ENCODE measurements around the gene METTL6.
"Not testable (repeated sequence)": the region's sequence is repeated elsewhere in the genome, so short reads cannot be mapped to it uniquely, and the experiment has no call there.

METTL6 gene

GRCh38 chr3:15450438-15451215 is 23.3 kb upstream of the METTL6 start:
- DNase-seq = no peak

DNA sequence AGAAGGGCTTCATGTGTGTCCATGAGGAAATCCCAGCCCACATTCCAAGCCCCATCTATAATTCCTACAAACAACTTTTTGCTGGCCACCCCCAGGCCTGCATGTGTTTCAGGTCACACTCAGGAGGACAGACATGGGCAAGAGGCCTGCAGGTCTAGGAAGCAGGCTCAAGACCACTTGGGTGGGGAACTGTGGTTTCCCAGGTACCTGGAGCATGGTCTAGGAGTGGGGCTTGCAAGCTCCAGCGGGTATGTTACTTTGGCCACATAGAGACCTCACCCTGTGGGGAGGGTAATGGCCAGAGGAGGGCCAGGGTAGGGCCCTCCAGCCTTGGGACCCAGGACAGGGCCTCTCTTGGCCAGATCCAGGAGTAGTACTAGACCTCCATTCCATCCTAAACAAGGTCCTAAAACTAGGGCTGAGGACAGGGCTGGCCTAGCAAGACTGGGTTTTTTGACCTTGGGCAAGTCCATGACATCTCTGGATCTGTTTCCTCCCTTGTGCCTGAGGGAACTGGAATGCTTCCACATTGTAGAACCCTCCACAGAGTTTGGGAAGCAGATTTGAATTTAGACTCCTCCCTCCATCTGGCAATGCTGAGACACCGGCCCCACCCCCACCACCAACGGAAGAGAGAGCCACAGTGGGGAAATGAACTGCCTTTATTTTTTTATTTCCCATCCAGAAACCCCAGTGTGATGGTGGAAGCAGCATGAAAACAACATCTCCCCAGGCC is 22.3 kb upstream of the METTL6 start:
- DNase-seq = no peak

- no peak for DNase-seq
Observed at GRCh38 chr3:15443826-15444524, 16.6 kb upstream of the METTL6 start.

DNA sequence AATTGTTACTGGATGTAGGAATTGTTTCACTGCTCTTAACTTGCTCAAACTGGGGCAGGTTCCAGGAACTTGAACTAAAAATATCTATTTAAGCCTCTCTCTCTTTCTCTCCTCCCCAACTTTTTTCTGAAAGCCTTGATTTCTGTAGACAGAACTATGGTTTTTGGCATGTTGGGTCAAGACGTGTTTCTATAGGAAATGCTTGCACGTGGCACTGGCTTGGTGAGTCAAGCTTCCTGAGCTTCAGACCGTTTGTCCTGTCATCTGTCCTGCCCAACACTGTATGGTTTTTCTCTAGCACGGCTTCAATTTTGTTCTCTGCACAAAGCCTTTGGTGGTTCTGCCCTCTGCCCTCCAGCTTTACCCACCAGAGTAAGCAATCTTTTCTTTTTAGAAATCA is 13.5 kb upstream of the METTL6 start:
- no peak for DNase-seq

DNA sequence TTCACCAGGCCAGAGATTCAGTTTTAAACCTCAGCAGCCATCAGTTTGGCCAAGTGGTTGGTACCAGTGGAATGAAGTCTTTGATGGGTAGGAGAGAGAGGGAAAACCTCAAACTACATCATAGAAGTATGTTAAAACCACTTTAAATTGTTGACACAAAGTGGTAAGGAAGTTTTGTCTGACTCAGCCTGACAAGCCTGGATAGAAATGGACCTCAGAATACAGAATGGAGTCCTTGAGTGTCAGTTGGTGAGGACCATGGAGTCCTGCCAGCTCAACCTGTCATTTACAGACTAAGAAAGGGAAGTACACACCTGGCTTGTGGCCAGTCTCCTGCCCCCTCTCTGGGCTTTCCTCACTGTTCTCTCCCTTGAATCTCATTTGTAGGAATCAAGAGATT is 12.1 kb upstream of the METTL6 start:
- DNase-seq = peak; percentile 36

- DNase-seq = peak; percentile 40
Observed at GRCh38 chr3:15438983-15439382, 11.6 kb upstream of the METTL6 start.

GRCh38 chr3:15436246-15436645 is 8.9 kb upstream of the METTL6 start:
- DNase-seq = no peak

DNA sequence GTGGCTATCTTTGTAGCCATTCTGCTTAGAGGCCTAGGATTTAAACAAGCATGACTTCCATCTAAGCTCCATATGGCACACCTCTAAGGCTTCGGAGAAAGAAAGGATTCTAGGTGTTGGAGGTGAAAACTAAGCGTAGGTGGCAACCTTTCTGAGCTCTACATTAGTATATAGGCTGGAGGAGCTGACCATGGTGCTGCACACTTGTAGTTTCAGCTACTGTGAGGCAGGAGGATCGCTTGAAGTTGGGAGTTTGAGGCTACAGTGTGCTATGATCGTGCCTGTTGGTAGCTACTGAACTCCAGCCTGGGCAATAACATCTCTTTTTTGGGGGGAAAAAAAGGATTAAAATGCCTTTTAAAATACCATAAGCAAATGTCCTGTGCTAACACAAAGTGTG is 7.4 kb upstream of the METTL6 start:
- DNase-seq = no peak

- no peak for DNase-seq
Observed at GRCh38 chr3:15433531-15433930, 6.2 kb upstream of the METTL6 start.

GRCh38 chr3:15431256-15431837 is 4.0 kb upstream of the METTL6 start:
- DNase-seq = no peak

DNA sequence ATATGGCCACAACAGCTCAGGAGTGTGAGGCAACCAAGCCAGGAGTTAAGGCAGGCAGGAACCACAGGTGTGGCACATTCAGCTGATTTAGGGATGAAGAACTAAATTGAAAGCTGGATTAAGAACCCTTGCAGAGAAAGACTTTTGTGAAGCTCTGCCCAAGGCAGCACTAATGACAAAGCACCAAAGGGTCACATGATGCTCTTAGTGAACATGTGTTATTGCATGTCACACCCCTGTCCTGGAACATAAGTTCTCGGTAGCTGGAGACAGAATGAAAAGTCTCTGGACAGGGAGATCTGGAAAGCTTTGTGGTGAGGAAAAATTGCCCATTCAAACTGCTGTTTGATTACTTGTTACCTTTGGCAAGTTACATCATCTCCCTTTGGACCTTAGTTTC is 3.3 kb upstream of the METTL6 start:
- no peak for DNase-seq

- no peak for DNase-seq
Observed at GRCh38 chr3:15429080-15429479, 1.7 kb upstream of the METTL6 start.

DNA sequence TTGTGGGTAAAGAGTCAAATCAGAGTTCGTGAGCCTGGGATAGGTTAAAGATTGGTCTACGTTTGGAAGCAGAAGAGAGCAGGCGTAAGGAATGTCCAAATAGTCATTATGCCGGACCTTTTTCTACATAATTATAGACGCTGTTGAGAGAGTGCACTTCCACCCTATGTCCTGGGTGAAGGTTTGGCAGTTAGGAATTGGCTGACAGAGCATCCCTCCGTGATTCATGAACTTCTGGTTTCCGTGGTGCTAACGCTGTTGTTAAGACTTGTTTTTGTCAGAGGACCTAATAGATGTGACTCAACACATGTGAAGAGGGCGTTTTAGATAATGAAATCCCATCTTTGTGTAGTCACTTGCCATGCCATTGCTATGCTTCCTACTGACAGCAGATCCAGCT is 1.2 kb upstream of the METTL6 start:
- DNase-seq = peak; percentile 62

DNA sequence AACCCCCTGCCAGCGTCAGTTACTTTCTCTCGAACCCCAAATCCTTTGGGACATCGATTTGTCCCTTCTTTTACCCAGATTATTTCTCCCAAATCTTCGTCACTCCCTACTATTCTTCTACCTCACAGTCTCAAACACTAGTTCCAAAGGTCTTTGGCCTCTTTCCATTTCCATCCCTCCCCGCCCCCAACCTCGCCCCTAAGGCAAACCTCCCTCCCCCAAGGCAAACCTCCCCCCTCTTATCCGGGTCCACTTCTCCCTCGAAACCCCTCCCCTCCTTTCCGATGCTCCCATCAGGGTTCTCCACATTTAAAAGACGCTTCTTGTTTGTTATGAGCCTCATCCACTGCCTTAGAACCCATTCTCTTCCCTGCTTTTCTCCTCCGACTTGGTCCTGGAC is 637 bp upstream of the METTL6 start:
- no peak for DNase-seq

DNA sequence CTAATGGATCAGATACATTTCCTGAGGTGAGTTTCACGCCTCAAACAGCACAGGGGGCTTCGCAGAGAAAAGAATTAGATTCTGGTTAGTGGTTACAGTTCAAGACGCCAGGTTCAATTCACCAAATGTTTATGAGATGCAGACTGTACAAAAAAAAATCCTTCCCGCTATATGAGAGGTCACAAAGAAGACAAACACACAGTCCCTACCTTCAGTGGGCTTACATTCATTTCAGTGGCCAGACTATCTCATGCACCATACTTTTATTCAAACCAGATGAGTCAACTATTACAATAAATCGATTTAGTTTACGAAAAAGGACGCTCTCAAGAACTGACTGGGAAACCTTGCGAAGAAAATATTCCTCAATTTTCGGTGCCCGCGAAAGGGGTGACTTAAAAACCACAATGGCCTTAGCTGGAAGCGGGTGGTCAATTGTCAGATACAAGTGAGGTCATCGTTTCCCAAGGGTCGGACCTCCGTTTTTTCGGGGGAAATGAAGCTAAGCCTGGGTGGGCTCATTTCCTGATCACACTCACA is 695 bp downstream of the METTL6 start:
- no peak for DNase-seq

- no peak for DNase-seq
Observed at GRCh38 chr3:15420871-15421270, 6.5 kb downstream of the METTL6 start.

DNA sequence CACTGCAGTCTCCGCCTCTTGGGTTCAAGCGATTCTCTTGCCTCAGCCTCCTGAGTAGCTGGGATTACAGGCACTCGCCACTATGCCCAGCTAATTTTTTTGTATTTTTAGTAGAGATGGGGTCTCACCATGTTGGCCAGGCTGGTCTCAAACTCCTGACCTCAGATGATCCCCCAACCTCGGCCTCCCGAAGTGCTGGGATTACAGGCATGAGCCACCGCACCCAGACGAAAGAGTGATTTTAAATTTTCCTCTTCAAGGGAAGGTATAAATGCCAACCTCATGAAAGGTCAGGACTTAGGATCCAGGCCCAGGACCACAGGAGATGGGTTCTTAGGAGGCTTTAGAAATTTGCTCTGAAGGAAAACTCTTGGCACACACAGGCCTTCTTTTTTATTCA is 16.4 kb downstream of the METTL6 start:
- DNase-seq = not testable (repeated sequence)

- DNase-seq = no peak
Observed at GRCh38 chr3:15409774-15410173, 17.6 kb downstream of the METTL6 start.

DNA sequence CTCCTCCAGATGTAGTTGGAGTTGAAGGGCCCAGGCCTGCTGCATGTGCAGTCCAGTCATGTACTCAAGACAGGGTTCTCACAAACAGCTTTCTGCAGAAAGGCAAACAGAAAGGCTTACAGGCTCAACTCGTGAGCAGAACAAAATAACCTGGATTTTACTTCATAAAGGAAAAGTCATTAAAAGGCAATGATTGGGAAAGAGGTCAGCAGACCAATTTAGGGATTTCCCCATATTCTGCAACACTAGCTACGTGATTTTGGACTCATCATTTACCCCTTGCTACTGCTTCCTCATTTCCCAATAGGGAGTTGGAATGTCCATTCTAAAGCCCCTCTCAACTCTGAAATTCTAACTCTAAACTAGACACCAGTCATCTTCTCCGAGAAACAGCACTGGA is 18.1 kb downstream of the METTL6 start:
- no peak for DNase-seq

- peak; percentile 61 for DNase-seq
Observed at GRCh38 chr3:15405448-15406050, 21.8 kb downstream of the METTL6 start.

DNA sequence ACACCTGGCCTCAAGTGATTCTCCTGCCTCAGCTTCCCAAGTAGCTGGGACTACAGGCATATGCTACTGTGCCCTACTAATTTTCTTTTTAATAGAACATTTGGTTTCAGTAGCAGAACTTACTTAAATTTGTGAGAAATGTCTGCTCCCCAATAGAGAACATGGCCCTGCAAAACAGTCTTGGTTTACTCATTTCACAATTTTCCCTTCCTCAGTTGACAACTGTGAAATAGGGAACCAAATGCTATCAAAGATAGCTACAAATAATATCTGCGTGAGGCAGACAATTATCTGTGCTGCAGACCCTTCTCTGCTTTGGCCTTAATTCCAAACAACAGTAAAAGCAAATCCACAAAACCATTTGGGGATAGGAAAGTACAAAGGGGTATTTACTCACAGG is 22.6 kb downstream of the METTL6 start:
- DNase-seq = no peak

- DNase-seq = no peak
Observed at GRCh38 chr3:15403965-15404364, 23.4 kb downstream of the METTL6 start.

DNA sequence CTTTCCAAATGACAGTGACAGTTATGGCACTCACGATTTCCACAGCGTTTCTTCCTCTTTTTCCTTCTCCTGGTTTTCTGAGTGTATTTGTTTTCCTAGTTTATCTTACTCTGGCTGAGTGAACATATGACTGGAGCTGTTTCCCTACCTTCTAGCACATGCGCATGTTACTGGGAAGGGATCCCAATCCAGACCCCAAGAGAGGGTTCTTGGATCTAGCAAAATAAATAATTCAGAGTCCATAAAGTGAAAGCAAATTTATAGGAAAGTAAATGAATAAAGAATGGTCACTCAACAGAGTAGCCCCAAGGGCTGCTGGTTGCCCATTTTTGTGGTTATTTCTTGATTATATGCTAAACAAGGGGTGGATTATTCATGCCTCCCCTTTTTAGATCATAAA is 23.8 kb downstream of the METTL6 start:
- DNase-seq = no peak

Data from fibroblast of skin of right biceps (primary cell).